ENCODE data around the gene SETD5.
"Not testable (repeated sequence)": the region's sequence is repeated elsewhere in the genome, so short reads cannot be mapped to it uniquely, and the experiment has no call there.

SETD5 gene

DNA sequence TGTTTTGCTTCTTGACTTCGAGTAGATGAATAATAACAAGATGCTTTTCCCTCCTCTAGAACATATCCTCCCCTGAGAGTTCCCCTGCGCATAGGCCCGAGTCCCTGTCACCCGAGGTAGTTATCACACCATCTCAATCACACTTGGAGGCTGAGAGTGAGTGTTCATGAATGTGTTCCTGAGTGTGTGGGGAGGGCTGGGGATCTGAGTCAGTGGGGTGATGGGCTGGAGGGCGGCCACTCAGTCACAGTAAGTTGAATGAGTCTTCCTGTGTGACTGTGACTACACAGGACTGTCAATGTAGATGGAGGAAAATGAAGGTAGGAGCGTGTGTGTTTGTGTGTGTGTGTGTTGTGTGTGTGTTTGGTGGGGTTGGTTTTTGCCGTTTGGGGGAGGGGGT lies 71.0 kb downstream of the SETD5 start:
- peak; percentile 7 for DNase-seq

DNA sequence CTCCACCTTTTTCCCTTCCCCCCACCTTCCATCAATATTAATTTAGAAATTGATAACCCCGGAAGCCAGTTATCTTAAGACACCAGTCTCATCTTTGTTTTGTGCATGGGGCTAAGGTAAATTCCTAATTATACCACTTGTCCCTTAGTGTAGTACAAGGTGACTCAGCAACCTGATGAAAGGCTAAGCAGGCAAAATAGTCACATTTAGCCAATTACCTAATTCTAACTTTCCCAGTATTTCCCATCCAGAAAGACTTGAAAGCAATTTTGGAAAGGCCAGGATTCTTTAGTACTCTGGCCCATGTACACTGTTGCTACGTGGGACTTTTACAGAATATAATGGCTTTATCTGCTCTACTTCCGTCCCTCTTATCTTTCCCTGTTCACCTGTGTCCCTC lies 72.6 kb downstream of the SETD5 start:
- DNase-seq: no peak

DNA sequence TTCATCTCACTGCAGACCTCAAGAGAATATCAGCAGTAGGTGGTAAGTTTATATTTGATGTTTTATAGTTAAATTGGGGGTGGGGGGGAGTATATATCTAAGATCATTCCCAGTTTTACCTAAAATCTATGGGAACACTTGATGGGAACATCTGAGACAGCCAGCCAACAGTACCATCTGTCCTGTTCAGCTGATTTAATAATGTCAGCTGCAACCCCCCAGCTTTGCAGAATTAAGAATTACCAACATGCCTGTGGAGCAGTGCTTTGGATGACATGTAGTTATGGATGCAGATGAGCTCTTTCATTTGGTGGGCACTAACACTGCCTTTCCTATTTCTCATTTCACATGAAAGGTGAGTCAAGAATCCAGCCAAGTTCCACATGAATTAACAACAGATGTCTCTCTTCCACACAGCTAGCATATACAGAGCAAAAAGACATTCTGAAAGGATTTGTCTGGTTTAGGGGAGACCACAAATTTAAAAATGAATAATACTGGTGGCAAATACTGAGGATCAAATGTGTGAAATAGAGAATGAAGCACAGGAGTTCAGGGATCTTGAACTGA lies 76.2 kb downstream of the SETD5 start:
- DNase-seq: no peak

DNA sequence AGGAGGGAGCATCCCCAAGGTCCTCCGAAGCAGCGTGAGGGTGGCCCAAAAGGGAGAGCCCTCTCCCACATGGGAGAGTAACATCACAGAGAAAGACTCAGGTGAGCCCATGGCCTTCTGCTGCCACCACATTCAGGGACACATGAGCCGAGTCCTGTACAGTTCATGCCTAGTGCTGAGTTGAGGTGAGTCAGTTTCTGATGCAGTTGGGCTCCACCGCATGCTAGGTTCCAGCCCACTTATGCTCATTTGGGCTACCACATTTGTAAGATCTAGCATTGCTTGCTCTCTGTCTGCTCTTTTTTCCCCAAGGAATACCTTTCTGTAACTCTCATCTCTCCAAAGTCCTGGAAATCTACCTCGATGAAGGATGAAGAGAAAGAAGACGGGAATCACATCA lies 77.1 kb downstream of the SETD5 start:
- DNase-seq: no peak

DNA sequence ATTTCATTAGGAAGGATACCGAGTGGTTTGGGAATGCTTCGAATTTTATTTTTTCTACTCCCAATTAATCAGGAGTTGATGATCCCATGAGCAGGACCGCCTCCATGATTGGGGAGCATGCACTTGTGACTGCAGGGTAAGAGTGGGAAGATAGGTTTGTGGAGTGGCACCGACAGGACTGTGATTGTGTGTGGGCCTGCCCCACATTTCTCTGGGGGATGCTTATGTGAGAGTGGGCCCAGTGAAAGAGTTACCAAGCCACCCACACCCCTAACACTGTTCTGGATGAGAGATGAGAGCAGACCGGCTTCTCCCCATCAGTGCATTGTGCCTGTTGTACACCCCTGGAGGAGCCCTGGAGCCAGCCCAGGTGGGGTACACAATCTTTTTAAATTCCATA lies 79.5 kb downstream of the SETD5 start:
- no peak for DNase-seq

DNA sequence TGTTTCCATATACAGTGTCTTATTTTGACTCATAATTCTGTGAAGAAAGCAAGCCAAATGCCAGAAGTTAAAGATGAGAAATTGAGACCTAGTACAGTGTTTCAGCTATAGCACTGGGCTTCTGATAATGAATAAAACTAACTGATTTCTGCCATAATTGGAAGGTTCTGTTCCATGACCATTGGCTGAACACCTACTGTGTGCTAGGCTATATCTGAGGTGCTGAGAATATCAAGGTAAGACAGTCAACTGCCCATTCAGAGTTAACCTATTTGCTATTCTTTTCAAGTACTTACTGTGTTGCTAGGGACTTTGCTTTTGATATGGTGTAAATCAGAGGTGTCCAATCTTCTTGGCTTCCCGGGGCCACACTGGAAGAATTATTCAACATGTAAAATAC lies 82.8 kb downstream of the SETD5 start:
- DNase-seq: no peak

DNA sequence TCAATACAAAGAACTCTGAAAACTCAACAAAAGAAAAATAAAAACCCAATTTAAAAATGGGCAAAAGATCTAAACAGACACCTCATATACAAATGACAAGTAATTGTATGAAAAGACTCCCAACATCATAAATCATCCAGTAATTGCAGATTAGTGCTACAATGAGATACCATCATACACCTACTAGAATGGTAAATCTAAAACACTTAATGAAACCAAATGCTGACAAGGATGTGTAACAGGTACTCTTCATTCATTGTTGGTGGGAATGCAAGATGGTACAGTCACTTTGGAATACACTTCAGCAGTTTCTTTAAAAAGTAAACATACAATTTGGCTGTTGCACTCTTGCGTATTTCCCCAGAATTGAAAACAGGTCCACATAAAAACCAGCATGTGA lies 87.8 kb downstream of the SETD5 start:
- DNase-seq: no peak

DNA sequence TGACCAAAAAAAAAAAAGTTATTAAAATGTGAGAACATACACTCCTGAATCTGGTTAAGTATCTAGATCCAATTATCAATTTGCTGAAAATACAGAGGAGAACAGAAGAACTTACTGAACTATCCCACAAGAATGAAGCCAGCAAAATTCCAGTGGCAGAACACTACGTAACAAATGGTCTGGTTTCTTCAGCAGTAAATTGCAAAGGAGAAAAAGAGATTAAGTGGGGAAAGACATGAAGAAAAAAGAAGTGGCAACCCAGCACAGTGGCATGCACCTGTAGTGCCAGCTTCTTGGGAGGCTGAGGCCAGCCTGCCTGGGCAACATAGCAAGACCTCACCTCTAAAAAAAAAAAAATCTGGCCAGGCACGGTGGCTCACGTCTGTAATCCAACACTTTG lies 94.1 kb downstream of the SETD5 start:
- DNase-seq: no peak

DNA sequence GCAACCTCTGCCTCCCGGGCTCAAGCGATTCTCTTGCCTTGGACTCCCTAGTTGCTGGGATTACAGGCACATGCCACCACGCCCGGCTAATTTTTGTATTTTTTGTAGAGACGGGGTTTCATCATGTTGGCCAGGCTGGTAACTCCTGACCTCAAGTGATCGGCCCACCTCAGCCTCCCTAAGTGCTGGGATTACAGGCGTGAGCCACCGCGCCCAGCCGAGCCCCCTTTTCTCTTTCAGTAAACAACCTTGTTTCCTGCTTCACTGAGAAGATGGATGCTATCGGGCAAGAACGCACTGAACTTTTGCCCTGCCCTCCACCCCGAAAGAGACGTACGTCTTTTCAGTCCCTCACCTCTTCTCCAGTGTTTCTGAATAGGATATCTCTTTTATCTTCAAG lies 96.6 kb downstream of the SETD5 start:
- DNase-seq: not testable (repeated sequence)

DNA sequence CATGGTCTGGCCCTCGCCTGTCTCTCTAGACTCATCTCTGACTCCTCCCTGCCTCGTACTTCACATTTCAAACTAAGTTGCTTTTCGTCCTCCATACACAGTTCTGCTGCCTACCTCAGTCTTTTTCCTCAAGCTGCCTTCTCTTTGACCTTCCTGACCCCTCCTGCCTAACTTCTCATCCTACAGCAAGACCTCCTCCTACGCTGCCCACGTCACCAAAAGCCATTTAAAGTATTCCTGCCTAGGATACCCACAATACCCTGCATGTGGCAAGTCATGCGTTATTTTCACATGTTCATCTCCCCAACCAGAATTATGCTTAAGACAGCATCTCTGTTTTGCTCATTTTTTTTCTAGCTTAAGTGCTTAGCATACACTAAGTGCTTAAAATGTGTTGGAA lies 99.5 kb downstream of the SETD5 start:
- DNase-seq: no peak

DNA sequence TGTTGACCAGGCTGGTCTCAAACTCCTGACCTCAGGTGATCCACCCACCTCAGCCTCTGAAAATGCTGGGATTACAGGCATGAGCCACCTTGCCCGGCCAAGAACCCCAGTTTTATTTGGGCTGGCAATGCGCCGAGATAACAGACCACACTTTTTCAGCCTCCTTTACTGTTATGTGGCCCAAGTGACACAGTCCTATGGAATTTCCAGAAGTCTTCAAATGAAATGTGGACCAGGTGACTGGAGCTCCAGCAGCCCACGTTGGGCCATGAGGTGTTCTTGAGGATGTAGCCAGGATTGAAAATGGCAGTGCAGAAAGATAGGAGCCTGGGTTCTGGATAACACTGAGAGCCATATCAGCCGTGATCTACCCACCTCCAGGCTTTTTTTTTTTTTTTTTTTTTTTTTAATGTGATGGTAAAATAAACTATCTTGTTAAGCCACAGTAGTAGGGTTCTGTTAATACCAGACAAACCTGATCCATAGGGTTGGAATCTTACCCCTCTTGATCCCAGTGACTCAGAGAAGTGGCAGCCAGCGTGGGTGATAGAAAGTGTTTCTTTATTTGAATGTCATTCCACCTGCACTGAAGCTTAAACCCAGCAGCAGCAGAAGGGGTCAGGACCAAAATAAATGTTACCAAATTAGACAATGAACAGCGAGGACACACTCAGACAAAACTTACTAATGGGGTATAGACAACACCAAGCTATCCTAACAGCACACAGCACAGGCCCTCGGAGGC lies 100.6 kb downstream of the SETD5 start:
- no peak for DNase-seq

DNA sequence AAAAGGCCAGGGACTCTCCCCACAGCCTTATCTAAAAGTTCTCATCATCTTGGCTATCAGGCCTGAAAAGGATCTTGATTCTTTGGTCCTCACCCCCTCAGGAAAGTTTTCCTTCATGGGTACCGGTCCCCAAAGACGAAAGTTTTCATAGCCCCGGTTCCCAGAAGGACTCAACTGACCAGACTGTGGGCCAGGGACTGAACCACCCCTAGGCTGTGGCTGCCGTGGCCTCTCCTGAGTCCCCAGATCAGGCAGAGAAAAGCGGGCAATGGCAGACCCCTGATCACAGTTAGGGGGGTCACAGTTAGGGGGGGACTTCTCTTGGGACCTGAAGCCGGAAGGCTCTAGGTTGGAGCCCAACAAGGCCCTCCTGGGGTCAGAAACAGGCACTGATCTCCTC lies 101.4 kb downstream of the SETD5 start:
- no peak for DNase-seq

DNA sequence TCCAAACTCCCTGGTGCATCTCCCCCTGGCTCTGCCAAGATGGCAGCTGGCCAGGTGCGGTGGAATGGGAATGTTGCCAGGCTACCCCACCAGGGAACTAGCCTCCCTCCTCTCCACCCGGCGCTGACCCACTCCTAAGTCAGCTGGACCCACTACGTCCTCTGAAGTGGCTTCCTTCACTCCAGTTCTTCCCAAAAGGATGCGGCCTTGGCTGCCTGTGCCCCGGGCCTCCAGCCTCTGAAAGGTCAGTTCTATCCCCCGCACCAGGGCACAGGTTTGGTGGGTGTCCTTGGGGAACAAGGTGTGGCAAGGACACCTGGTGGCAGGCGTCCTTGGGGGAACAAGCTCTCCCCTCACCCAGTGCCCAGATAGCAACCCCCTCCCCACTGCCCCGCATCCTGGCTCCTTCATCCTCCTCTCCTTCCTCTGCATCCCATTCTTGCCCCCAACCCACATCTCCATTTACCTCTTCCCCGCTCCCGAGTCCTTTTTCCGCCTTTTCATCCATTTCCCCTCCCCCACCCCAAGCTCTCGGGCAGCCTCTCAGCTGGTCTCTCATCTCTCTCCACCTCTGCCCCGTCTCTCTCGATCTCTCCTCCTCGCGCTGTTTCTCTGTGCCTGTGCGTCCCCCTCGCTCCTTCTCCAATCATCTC lies 102.2 kb downstream of the SETD5 start:
- DNase-seq: no peak

DNA sequence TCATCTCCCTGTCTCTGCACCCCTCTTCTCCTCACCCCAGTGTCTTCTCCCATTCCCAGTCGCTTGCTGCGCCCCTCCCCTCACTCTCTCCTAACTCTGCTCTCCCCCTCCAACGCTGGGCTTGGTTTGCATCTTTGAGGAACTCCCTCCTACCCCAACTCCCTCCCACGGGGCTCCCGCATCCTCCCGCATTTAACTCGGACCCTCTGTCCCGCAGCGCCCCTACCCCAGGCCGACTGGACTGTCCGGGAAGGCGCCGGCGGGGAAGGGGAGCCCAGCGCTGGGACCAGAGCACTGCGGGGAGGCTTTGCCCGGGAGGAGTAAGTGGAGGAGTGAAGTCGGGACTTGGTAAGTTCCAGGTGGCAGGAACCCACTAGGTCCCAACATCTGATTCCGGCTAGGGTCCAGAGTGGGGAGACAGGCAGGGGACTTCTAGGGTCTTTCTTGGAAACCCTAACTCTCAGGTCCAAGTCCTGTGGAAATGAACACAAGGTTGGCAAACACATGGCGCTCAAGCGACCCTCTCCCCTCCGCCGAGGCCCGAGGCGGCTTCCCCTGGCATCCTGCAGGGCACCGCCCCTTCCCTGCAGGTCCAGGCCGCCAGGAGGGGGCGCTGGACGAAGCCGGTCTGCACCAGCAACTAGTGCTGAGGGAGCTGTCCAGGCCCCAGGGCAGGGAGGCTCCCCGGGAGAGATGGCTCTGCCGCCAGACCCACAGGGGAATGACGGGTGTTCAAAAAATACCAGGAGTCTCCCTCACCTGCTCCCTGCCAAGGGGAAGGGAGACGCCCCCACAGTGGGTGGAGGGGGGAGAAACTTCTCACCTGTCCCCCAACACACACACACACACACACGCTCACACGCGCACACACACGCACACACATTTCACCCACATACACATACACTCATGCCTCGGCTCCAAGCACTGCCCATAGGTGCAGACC lies 103.0 kb downstream of the SETD5 start:
- DNase-seq: peak; percentile 66

DNA sequence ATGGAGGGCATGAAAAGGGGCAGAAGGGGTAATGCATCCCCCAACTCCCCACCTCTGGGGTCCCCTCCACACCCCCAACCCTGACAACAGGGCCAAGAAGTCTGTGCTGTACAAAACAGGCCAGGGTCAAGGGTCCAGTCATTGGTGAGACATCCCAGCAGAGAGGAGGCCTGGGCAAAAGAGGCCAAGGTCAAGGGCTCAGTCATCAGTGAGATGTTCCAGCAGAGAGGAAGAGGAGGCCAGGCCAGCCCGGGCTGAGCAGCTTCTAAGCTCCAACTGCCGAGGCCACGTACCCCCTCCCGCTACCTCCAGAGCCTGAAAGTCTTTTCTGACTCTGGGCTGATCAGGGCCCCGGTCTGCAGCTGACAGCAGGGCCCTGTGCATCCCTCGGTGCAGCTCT lies 103.8 kb downstream of the SETD5 start:
- no peak for DNase-seq

DNA sequence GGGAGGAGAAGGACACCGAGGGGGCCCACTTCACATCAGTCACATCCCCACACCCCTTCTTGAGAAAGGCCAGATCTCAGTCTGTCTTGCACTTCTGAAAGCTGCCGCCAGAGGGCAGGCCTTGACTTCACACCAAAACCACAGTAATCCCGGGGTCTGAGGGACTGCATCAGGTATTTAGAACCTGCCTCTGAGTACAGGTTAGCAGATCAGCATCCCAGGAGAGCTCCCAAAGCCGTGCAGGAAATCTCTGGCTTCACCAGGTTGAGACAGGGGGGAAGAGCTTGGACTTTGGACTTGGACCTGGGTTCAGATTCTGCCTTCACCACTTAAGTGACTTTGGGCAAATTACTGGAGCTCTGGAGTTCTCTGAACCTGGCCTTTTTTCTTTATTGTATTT lies 105.9 kb downstream of the SETD5 start:
- DNase-seq: peak; percentile 73

DNA sequence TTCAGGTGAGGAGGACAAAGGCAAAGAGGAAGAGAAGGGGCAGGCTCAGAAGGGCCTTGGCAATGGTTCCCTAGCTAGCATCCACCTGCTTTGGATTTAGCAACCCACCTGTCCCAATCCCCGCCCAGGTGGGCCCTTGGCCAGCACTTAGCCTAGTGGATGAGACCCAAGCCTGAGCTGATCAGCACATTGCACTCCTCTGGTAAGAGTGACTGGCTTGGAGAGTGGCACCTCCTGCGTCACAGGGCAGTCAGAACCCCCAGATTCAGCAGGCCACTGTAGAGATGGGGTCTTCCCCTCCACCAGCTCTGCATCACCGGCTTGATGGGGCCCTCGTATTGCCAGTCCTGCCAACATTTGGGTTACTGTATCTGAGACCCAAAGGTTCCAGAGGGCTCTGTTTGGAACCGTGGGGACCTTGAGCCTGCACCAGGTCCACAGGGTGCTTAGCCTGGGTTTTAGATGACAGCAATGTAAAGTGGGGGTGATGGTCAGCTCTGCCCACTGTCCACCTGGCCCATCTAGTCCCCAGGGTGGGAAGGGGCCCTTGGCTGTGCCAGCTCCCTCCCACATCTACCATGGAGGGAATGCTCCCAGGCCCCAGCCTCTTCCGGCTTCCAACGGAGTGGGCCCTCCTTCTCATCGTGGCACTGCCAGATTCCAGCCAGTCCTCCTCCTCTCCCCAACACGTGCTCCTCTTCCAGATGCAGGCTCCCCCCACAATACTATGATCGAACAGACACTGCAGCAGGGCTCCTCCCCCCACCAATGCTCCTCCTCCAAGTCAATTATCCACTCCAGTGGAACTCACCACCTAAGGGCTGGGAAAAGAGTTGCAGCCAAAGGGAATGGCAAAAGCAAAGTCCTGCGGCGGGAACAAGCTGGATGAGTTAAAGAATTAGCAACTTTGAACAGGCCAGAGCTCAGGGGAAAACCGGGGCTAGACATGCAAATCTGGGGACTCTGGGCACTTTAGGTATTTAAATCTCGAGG lies 110.5 kb downstream of the SETD5 start:
- no peak for DNase-seq

DNA sequence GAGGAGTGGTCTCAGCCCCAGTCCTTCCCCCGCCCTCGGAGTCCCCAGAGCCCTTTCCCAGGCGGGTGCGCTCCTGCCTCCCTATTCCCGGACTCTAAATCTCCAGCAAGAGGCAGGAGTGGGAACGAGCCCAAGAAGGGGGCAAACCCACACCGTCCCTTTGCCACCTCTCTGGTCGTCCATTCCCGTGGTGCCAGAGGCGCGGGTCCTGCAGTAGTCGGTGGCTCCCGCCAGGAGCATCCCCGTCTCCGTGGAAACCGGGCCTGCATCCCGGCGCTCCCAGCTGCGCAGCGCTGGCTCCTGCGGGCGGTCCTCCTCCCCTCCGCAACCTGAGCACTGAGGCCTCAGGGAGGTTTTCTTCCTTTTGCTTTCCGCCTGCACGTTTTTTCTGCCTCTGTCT lies 111.4 kb downstream of the SETD5 start:
- DNase-seq: no peak

DNA sequence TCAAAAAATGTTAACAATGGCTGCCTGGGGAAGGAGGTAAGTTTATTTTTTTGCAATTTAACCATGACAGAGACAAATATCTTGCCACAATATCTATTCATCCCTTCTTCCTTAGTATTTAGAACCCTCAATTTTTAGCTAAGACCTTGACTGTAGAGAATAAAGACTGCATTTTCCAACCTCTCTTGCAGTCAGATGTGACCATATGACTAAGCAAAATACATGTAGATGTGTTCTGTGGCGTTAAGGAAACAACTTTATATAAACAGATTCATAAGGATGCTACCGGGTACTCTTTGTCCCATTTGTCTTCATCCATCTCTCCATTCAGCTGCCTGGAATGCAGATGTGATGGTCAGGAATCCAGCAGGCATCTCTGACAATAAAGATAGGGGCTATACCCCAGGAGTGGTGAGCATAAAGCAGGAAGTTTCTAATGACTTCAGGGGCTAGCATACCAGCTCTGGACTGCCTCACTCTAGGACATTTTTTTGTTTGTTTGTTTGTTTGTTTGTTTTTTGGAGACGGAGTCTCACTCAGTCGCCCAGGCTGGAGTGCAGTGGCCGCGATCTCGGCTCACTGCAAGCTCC lies 115.1 kb downstream of the SETD5 start:
- DNase-seq: no peak

DNA sequence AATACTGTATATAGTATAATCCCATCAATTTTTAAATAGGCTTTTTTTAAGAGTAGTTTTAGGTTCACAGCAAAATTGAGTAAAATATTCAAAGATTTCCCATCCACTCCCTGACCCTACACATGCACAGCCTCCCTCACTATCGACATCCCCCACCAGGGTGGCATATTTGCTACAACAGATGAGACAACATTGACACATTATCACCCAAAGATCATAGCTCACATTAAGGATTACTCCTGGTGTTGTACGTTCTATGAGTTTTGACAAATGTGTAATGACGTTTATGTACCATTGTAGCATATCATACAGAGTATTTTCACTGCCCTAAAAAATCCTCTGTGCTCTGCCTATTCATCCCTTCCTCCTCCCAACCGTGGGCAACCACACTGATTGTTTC lies 116.9 kb downstream of the SETD5 start:
- no peak for DNase-seq

DNA sequence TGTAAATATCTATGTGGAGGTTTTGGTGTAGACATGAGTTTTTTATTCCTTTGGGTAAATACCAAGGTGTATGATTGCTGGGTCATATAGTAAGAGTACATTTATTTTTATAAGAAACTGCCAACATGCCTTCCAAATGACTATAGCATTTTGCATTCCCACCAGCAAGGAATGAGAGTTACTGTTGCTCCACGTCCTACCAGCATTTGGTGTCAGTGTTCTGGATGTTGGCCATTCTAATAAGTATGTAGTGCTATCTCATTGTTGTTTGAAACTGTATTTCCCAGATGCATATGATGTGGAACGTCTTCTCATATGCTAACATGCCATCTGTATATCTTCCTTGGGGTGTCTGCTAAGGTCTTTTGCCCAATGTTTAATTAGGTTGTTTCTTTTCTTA lies 117.5 kb downstream of the SETD5 start:
- DNase-seq: no peak

DNA sequence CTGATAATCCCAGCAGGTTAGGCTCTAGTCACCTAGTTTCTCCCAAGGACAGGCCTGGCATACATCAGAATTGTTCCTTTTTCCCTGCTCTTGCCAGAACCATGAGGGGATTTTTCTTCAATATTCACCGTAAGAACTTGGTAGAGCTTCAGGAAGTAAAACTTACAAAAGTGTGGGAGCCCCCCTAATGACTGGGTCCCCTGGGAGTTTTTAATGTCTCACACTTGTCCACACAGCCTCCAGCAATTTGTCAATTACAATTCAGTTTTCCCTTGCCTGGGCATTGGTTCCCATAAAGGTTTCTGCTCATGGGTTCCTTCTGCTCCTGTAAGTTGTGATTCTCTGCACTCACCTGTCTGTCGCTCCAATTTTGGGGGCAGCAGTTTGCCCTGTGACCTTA lies 127.7 kb downstream of the SETD5 start:
- DNase-seq: no peak

All from activated naive CD4-positive, alpha-beta T cell treated with Interleukin-2 at 50 U/mL for 16 hours (primary cell).